Transverse colon (tissue), 4 donors: ENCODE data around the gene APOD. TPM values are rescaled to one million over a fixed set of nuclear protein-coding genes. Genes with fewer than 3 reads are reported as not detected.
A peak's percentile ranks its signal among the peaks of the same experiment; 100 is the strongest.

Experiments
- DNase-seq: peaks from one replicate; pipeline ENCODE4 v3.0.0-alpha.2; 2019
- H3K27ac ChIP-seq, 4 donors: fragments of 200-600 bp; sonication (generic); 2 replicates each; pipeline ENCODE4 v1.5.1; 2016 to 2018; ENCODE audit warnings: inconsistent platforms in 4 of 4
- H3K27me3 ChIP-seq: fragments of 200-600 bp; sonication (generic); 2 replicates; pipeline ENCODE4 v1.5.1; 2017; ENCODE audit warnings: inconsistent platforms
- H3K36me3 ChIP-seq, 4 donors: fragments of 200-600 bp; sonication (generic); 2 replicates each; pipeline ENCODE4 v1.5.1; 2017 to 2019; ENCODE audit warnings: inconsistent platforms in 4 of 4
- H3K4me1 ChIP-seq, 4 donors: fragments of 200-600 bp; sonication (generic); 2 replicates each; pipeline ENCODE4 v1.5.1; 2017 to 2020; ENCODE audit warnings: inconsistent platforms in 4 of 4
- H3K4me3 ChIP-seq, 4 donors: fragments of 200-600 bp; sonication (generic); 1 replicate in 1 of 4; 2 replicates in 3 of 4; pipeline versions ENCODE4 v1.5.1 to v1.6.1; 2017 to 2019; ENCODE audit warnings: inconsistent platforms in 4 of 4
- H3K9me3 ChIP-seq, 2 donors: fragments of 200-600 bp; sonication (generic); 2 replicates each; pipeline ENCODE4 v1.5.1; 2017 to 2019; ENCODE audit warnings: inconsistent platforms in 2 of 2
- EP300 ChIP-seq: sonication (generic); formaldehyde crosslinking; IDR thresholded peaks from one replicate; pipeline ENCODE4 v1.6.1; 2017; ENCODE audit warnings: antibody characterized with exemption, low read depth
- POLR2A ChIP-seq: fragments of 450-650 bp; IDR thresholded peaks from one replicate; pipeline ENCODE4 v1.6.1; 2016; ENCODE audit warnings: antibody characterized with exemption, mild to moderate bottlenecking, moderate library complexity
- POLR2AphosphoS5 ChIP-seq, 3 donors: sonication (generic); formaldehyde crosslinking; IDR thresholded peaks; one replicate each; pipeline ENCODE4 v1.6.1; 2016; ENCODE audit warnings: antibody characterized with exemption in 3 of 3
- WGBS, 2 donors: methylation state at CpG; one replicate each; pipeline ENCODE4 v1.1.5; 2018; ENCODE audit warnings: low coverage in 1 of 2; 5-methylcytosine and 5-hydroxymethylcytosine counted together
- in situ Hi-C, 4 donors: fragments of 200-750 bp; cut with MboI; loops; one replicate each; pipeline versions ENCODE4 v1.15.0 to v1.15.1; 2017; ENCODE audit warnings: low sequenced_read_pairs in 3 of 4, low pct_ligation_motif_present in 1 of 4, low pct_unique_long_range_greater_than_20kb in 1 of 4
- intact Hi-C: fragments of 100-400 bp; cut with DNase I; formaldehyde crosslinking; loops from one replicate; pipeline ENCODE4 v1.15.1; 2023; ENCODE audit warnings: low total_unique reads
- total RNA-seq, 4 donors: library from RNA; depleted of rRNA; stranded (reverse); fragments of >200 nt; gene quantifications; one replicate each; pipeline ENCODE4 v1.1.0, GENCODE V29; 2016
- TF ChIP-seq, protein P1 (sequence below), 5 experiments: fragments of 200-600 bp in 3 of 5; fragments of 450-650 bp in 2 of 5; sonication (generic) in 3 of 5; IDR thresholded peaks; 1 replicate in 2 of 5; 2 replicates in 3 of 5; pipeline ENCODE4 v1.5.1; 2016 to 2017; ENCODE audit warnings: antibody characterized with exemption in 5 of 5, inconsistent platforms in 3 of 5, mild to moderate bottlenecking in 2 of 5, moderate library complexity in 1 of 5

The APOD gene
- total RNA-seq, 4 donors from 2014 or later: 3.4 to 118 (median 46.1) TPM

GRCh38 chr3:195555110-195555509 lies 28.6 kb downstream of the APOD start:
- TF ChIP-seq POLR2A (no peak), EP300 (no peak), POLR2AphosphoS5 (IDR thresholded peaks at IDR 0.05) (no peak)
- TF ChIP-seq, protein P1, sequence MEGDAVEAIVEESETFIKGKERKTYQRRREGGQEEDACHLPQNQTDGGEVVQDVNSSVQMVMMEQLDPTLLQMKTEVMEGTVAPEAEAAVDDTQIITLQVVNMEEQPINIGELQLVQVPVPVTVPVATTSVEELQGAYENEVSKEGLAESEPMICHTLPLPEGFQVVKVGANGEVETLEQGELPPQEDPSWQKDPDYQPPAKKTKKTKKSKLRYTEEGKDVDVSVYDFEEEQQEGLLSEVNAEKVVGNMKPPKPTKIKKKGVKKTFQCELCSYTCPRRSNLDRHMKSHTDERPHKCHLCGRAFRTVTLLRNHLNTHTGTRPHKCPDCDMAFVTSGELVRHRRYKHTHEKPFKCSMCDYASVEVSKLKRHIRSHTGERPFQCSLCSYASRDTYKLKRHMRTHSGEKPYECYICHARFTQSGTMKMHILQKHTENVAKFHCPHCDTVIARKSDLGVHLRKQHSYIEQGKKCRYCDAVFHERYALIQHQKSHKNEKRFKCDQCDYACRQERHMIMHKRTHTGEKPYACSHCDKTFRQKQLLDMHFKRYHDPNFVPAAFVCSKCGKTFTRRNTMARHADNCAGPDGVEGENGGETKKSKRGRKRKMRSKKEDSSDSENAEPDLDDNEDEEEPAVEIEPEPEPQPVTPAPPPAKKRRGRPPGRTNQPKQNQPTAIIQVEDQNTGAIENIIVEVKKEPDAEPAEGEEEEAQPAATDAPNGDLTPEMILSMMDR (IDR thresholded peaks at IDR 0.05): no peak
- H3K36me3 ChIP-seq: no peaks in the 10 kb centered on the region
- no peaks in the 10 kb centered on the region for H3K9me3 ChIP-seq
- peaks cover 0 to 30% (median 18%) of the 10 kb centered on the region in 4 donors for H3K4me1 ChIP-seq
- in situ Hi-C loops: no loop called here
- H3K27me3 ChIP-seq: no peaks in the 10 kb centered on the region
- no peak overlapping the region for H3K4me3 ChIP-seq
- 79 to 80% methylated on average over 3 to 8 of the region's 8 CpGs for WGBS, 2 donors
- no peak overlapping the region for H3K27ac ChIP-seq
- DNase-seq: no peak
- intact Hi-C loops: no loop called here

GRCh38 chr3:195554458-195554857 lies 29.3 kb downstream of the APOD start:
- Histone ChIP-seq H3K36me3 (no peaks in the 10 kb centered on the region), H3K4me1 (peaks cover 0 to 36% (median 23%) of the 10 kb centered on the region in 4 donors), H3K27me3 (no peaks in the 10 kb centered on the region), H3K9me3 (no peaks in the 10 kb centered on the region), H3K4me3 (no peak overlapping the region), H3K27ac (no peak overlapping the region)
- DNase-seq: no peak
- TF ChIP-seq POLR2AphosphoS5 (IDR thresholded peaks at IDR 0.05) (no peak), EP300 (no peak), POLR2A (no peak)
- TF ChIP-seq, protein P1 (IDR thresholded peaks at IDR 0.05): no peak
- intact Hi-C loops: no loop called here
- WGBS, 2 donors: 97 to 100% methylated on average over 6 to 15 of the region's 15 CpGs
- in situ Hi-C loops: no loop called here

- no peak overlapping the region for H3K27ac ChIP-seq
- intact Hi-C loops: no loop called here
- TF ChIP-seq POLR2AphosphoS5 (IDR thresholded peaks at IDR 0.05): no peak
- no peak for TF ChIP-seq EP300
- TF ChIP-seq, protein P1 (IDR thresholded peaks at IDR 0.05): no peak
- TF ChIP-seq POLR2A: no peak
Observed at GRCh38 chr3:195553268-195553667, 30.5 kb downstream of the APOD start.

DNA sequence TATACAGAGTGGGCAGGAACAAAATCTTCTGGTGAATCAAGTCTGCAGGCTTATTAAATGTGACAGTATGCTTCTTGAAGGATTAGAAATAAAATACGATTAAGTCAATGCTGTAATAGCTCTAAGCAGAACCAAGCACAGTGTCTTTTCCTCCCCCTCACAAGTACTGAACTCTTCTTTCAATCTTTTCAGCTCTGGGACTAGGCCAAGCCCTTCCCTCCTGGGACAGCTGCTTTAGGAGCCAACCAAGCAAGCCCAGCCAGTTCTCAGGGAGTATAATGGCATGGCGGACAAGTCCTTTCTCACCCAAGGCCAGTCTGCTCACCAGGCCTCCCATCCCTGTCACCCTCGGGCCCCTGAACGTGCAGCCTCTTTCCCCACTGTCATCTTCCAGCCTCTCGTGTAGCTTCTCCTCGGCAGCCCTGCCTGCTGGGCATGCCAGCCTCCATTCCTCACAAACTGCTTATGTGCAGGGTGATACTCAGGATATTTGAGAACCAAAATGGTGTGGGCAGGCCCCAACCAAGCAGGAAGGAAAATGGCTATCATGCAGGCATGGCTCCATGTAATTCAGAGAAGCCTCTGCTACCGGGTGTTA lies 32.3 kb downstream of the APOD start:
- Histone ChIP-seq H3K36me3 (no peaks in the 10 kb centered on the region), H3K4me3 (no peak overlapping the region), H3K4me1 (peaks cover 10 to 49% (median 33%) of the 10 kb centered on the region in 4 donors), H3K9me3 (no peaks in the 10 kb centered on the region), H3K27me3 (no peaks in the 10 kb centered on the region), H3K27ac (peak overlapping the region; percentile 38 to 71 (median 65))
- intact Hi-C loops (no loop called here), in situ Hi-C loops (no loop called here)
- 51 to 60% methylated on average over 2 to 7 of the region's 7 CpGs for WGBS, 2 donors
- no peak for DNase-seq
- TF ChIP-seq, protein P1 (IDR thresholded peaks at IDR 0.05): no peak
- TF ChIP-seq EP300: no peak
- no peak for TF ChIP-seq POLR2AphosphoS5 (IDR thresholded peaks at IDR 0.05)

More at GRCh38 chr3:195553268-195553667, 30.5 kb downstream of the APOD start:
- in situ Hi-C loops: no loop called here
- H3K9me3 ChIP-seq: no peaks in the 10 kb centered on the region
- peaks cover 7 to 46% (median 33%) of the 10 kb centered on the region in 4 donors for H3K4me1 ChIP-seq
- DNase-seq: no peak
- 70 to 76% methylated on average over 4 to 7 of the region's 7 CpGs for WGBS, 2 donors
- no peak overlapping the region for H3K4me3 ChIP-seq
- H3K27me3 ChIP-seq: no peaks in the 10 kb centered on the region
- H3K36me3 ChIP-seq: no peaks in the 10 kb centered on the region
